ENCODE results near the gene NAA80. TPM values are rescaled to one million over a fixed set of nuclear protein-coding genes. Genes with fewer than 3 reads are reported as not detected.

NAA80 gene
- total and polyA plus RNA-seq, 2 of the 13 experiments (the other 11 are each of a cell fraction or from before 2014, with no cell fraction given): 3.4 to 8.7 TPM

- TF ChIP-seq SATB2 (CRISPR knock-in tag; IDR thresholded peaks at IDR 0.05): no peak
- TF ChIP-seq, protein P1, sequence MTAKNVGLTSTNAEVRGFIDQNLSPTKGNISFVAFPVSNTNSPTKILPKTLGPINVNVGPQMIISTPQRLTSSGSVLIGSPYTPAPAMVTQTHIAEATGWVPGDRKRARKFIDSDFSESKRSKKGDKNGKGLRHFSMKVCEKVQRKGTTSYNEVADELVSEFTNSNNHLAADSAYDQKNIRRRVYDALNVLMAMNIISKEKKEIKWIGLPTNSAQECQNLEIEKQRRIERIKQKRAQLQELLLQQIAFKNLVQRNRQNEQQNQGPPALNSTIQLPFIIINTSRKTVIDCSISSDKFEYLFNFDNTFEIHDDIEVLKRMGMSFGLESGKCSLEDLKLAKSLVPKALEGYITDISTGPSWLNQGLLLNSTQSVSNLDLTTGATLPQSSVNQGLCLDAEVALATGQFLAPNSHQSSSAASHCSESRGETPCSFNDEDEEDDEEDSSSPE (CRISPR knock-in tag; IDR thresholded peaks at IDR 0.05): no peak
- no peak for TF ChIP-seq MTA3 (CRISPR knock-in tag; IDR thresholded peaks at IDR 0.05)
- TF ChIP-seq, protein P2, sequence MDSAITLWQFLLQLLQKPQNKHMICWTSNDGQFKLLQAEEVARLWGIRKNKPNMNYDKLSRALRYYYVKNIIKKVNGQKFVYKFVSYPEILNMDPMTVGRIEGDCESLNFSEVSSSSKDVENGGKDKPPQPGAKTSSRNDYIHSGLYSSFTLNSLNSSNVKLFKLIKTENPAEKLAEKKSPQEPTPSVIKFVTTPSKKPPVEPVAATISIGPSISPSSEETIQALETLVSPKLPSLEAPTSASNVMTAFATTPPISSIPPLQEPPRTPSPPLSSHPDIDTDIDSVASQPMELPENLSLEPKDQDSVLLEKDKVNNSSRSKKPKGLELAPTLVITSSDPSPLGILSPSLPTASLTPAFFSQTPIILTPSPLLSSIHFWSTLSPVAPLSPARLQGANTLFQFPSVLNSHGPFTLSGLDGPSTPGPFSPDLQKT (CRISPR knock-in tag; IDR thresholded peaks at IDR 0.05; ENCODE audit: borderline replicate concordance): no peak
- no peak for TF ChIP-seq FOXA1 (IDR thresholded peaks at IDR 0.05)
- TF ChIP-seq FOXA1 (CRISPR knock-in tag; IDR thresholded peaks at IDR 0.05): peak; percentile 35; the same call in 1 of the 2 replicates
- no peak for TF ChIP-seq ZNF619 (CRISPR knock-in tag; IDR thresholded peaks at IDR 0.05)
- TF ChIP-seq TOPORS (CRISPR knock-in tag; IDR thresholded peaks at IDR 0.05): no peak
- TF ChIP-seq ISL2 (CRISPR knock-in tag; IDR thresholded peaks at IDR 0.05): no peak
- TF ChIP-seq MIER3 (CRISPR knock-in tag; IDR thresholded peaks at IDR 0.05; ENCODE audit: borderline replicate concordance): no peak; the same call in 1 of the 2 replicates
- no peak for TF ChIP-seq ZNF101 (CRISPR knock-in tag; IDR thresholded peaks at IDR 0.05; ENCODE audit: borderline replicate concordance, low read depth)
- TF ChIP-seq PAWR (CRISPR knock-in tag; IDR thresholded peaks at IDR 0.05; ENCODE audit: borderline replicate concordance): no peak
- TF ChIP-seq ZNF790 (CRISPR knock-in tag; IDR thresholded peaks at IDR 0.05; ENCODE audit: borderline replicate concordance): no peak
- TF ChIP-seq ZNF367 (CRISPR knock-in tag; IDR thresholded peaks at IDR 0.05; ENCODE audit: borderline replicate concordance): no peak
- TF ChIP-seq ELF3 (CRISPR knock-in tag; IDR thresholded peaks at IDR 0.05): peak; percentile 43; the same call in 1 of the 2 replicates
- no peak for TF ChIP-seq CERS6 (CRISPR knock-in tag; IDR thresholded peaks at IDR 0.05)
- TF ChIP-seq ATF1 (CRISPR knock-in tag; IDR thresholded peaks at IDR 0.05): no peak
- TF ChIP-seq LRRFIP1 (CRISPR knock-in tag; conservative IDR thresholded peaks at IDR 0.05): no peak
- no peak for TF ChIP-seq PRMT3 (CRISPR knock-in tag; IDR thresholded peaks at IDR 0.05; ENCODE audit: borderline replicate concordance, low read depth)
- TF ChIP-seq GTF2F1 (IDR thresholded peaks at IDR 0.05; ENCODE audit: low read length): no peak
- TF ChIP-seq ZNF770 (CRISPR knock-in tag; IDR thresholded peaks at IDR 0.05): peak; percentile 56; the same call in 1 of the 2 replicates
- TF ChIP-seq ZNF432 (CRISPR knock-in tag; IDR thresholded peaks at IDR 0.05; ENCODE audit: borderline replicate concordance): no peak
These were observed 26.1 kb downstream of the NAA80 start (continued) for GRCh38 chr3:50272911-50273688.
